Activated CD8-positive, alpha-beta memory T cell treated with anti-CD3 and anti-CD28 coated beads, Interleukin-2, amount 10 ng/mL, durations not matched to agents 7 days and 5 days (primary cell): ENCODE measurements around the gene ME3. TPM values are rescaled to one million over a fixed set of nuclear protein-coding genes. Genes with fewer than 3 reads are reported as not detected.
"Not testable (repeated sequence)": the region's sequence is repeated elsewhere in the genome, so short reads cannot be mapped to it uniquely, and the experiment has no call there.

Experiments
- ATAC-seq: fragments of 150-1000 bp; cut with Tn5 transposase; one replicate; pipeline ENCODE4 v1.10.0; 2021; ENCODE audit warnings: moderate library complexity
- CTCF ChIA-PET: fragments of 350-600 bp; sonication (Branson Sonifier 250); formaldehyde crosslinking; loops from one replicate; lab custom pipeline; 2021; ENCODE audit warnings: antibody characterized with exemption; lab: Charles Lee
- DNase-seq: peaks from one replicate; pipeline ENCODE4 v3.0.0-alpha.2; 2020
- H3K27ac Mint-ChIP-seq: one replicate; pipeline ENCODE4 v1.8.0; 2021; ENCODE audit warnings: mild to moderate bottlenecking, mixed read lengths
- H3K27me3 Mint-ChIP-seq: one replicate; pipeline ENCODE4 v1.8.0; 2021; ENCODE audit warnings: mixed read lengths
- H3K36me3 Mint-ChIP-seq: one replicate; pipeline ENCODE4 v1.8.0; 2021; ENCODE audit warnings: mild to moderate bottlenecking, mixed read lengths
- H3K4me1 Mint-ChIP-seq: one replicate; pipeline ENCODE4 v1.8.0; 2021; ENCODE audit warnings: mixed read lengths
- H3K4me3 Mint-ChIP-seq: one replicate; pipeline ENCODE4 v1.8.0; 2021; ENCODE audit warnings: mild to moderate bottlenecking, moderate library complexity, mixed read lengths
- H3K9me3 Mint-ChIP-seq: one replicate; pipeline ENCODE4 v1.8.0; 2022; ENCODE audit warnings: low read depth, mixed read lengths
- total RNA-seq, 2 experiments: library from RNA; stranded (reverse); gene quantifications; one replicate each; pipeline ENCODE4 v1.2.3, GENCODE V29; 2021

ME3 gene
- total RNA-seq, 2 experiments from 2014 or later, result 0.79 to 1.3 TPM

- Mint-ChIP-seq H3K4me3 (no peak overlapping the region), H3K9me3 (no peaks in the 10 kb centered on the region), H3K27me3 (no peaks in the 10 kb centered on the region), H3K36me3 (no peaks in the 10 kb centered on the region), H3K27ac (no peak overlapping the region), H3K4me1 (peaks cover 10% of the 10 kb centered on the region)
- ATAC-seq (peak; percentile 76), DNase-seq (no peak)
- CTCF ChIA-PET, result interaction anchor here (0.6 to 1.8 kb wide), 6 partner anchors 22 to 605 kb away, joined by 3 to 6 read pairs (median 3); partner anchors contain the start of gene CCDC83
Measured at GRCh38 chr11:86418917-86419316, 253.5 kb downstream of the ME3 start.

- Mint-ChIP-seq H3K27me3 (no peaks in the 10 kb centered on the region), H3K4me1 (peaks cover 10% of the 10 kb centered on the region), H3K36me3 (no peaks in the 10 kb centered on the region), H3K9me3 (no peaks in the 10 kb centered on the region), H3K27ac (no peak overlapping the region), H3K4me3 (no peak overlapping the region)
- DNase-seq, result no peak
- CTCF ChIA-PET, result interaction anchor here (0.7 to 1.8 kb wide), 4 partner anchors 37 to 564 kb away, joined by 3 to 6 read pairs (median 4); partner anchors contain the start of gene CCDC83
- ATAC-seq, result no peak
Measured at GRCh38 chr11:86418513-86418912, 253.9 kb downstream of the ME3 start.

GRCh38 chr11:86418106-86418505 lies 254.3 kb downstream of the ME3 start:
- no peaks in the 10 kb centered on the region for H3K36me3 Mint-ChIP-seq

GRCh38 chr11:86416951-86417350 lies 255.5 kb downstream of the ME3 start:
- CTCF ChIA-PET, H3K36me3 Mint-ChIP-seq, DNase-seq, H3K4me3 Mint-ChIP-seq, H3K27me3 Mint-ChIP-seq, H3K4me1 Mint-ChIP-seq, H3K9me3 Mint-ChIP-seq, H3K27ac Mint-ChIP-seq, ATAC-seq: not testable (repeated sequence)

More at GRCh38 chr11:86418106-86418505, 254.3 kb downstream of the ME3 start:
- DNase-seq (no peak), ATAC-seq (no peak)
- H3K27me3 Mint-ChIP-seq, result no peaks in the 10 kb centered on the region
- H3K4me3 Mint-ChIP-seq, result no peak overlapping the region
- H3K9me3 Mint-ChIP-seq, result no peaks in the 10 kb centered on the region
- CTCF ChIA-PET, result interaction anchor here (0.8 to 1.8 kb wide), 3 partner anchors 37 to 563 kb away, joined by 3 to 6 read pairs (median 4); partner anchors contain the start of gene CCDC83
- H3K4me1 Mint-ChIP-seq, result peaks cover 10% of the 10 kb centered on the region
- no peak overlapping the region for H3K27ac Mint-ChIP-seq

GRCh38 chr11:86416494-86416893 lies 255.9 kb downstream of the ME3 start:
- DNase-seq, result no peak
- no peaks in the 10 kb centered on the region for H3K36me3 Mint-ChIP-seq
- H3K9me3 Mint-ChIP-seq, result no peaks in the 10 kb centered on the region
- H3K27ac Mint-ChIP-seq, result no peak overlapping the region
- H3K4me3 Mint-ChIP-seq, result no peak overlapping the region
- peaks cover 10% of the 10 kb centered on the region for H3K4me1 Mint-ChIP-seq
- CTCF ChIA-PET, result no interaction called here
- no peaks in the 10 kb centered on the region for H3K27me3 Mint-ChIP-seq
- ATAC-seq, result no peak

- ATAC-seq, result no peak
- no peak overlapping the region for H3K4me3 Mint-ChIP-seq
Measured at GRCh38 chr11:86415026-86415425, 257.4 kb downstream of the ME3 start.

GRCh38 chr11:86414032-86414431 lies 258.4 kb downstream of the ME3 start:
- Mint-ChIP-seq H3K9me3 (no peaks in the 10 kb centered on the region), H3K27ac (no peak overlapping the region), H3K36me3 (no peaks in the 10 kb centered on the region), H3K4me1 (peaks cover 10% of the 10 kb centered on the region), H3K27me3 (no peaks in the 10 kb centered on the region), H3K4me3 (no peak overlapping the region)
- no peak for DNase-seq
- ATAC-seq, result no peak
- CTCF ChIA-PET, result no interaction called here

More at GRCh38 chr11:86415026-86415425, 257.4 kb downstream of the ME3 start:
- no peak for DNase-seq
- Mint-ChIP-seq H3K27me3 (no peaks in the 10 kb centered on the region), H3K9me3 (no peaks in the 10 kb centered on the region), H3K36me3 (no peaks in the 10 kb centered on the region), H3K27ac (no peak overlapping the region), H3K4me1 (peaks cover 10% of the 10 kb centered on the region)
- CTCF ChIA-PET, result no interaction called here

GRCh38 chr11:86408845-86409244 lies 263.6 kb downstream of the ME3 start:
- ATAC-seq, result no peak
- CTCF ChIA-PET, result no interaction called here

GRCh38 chr11:86403458-86403857 lies 269.0 kb downstream of the ME3 start:
- DNase-seq, result no peak
- Mint-ChIP-seq H3K4me1 (no peaks in the 10 kb centered on the region), H3K4me3 (no peak overlapping the region), H3K27me3 (no peaks in the 10 kb centered on the region), H3K27ac (no peak overlapping the region), H3K9me3 (no peaks in the 10 kb centered on the region), H3K36me3 (no peaks in the 10 kb centered on the region)
- CTCF ChIA-PET, result interaction anchor here (1.0 kb wide), 1 partner anchor 548 kb away, joined by 3 read pairs; the partner anchor contains the start of gene CCDC83
- ATAC-seq, result no peak

More at GRCh38 chr11:86408845-86409244, 263.6 kb downstream of the ME3 start:
- Mint-ChIP-seq H3K27me3 (no peaks in the 10 kb centered on the region), H3K36me3 (no peaks in the 10 kb centered on the region), H3K9me3 (no peaks in the 10 kb centered on the region), H3K4me1 (no peaks in the 10 kb centered on the region), H3K27ac (no peak overlapping the region), H3K4me3 (no peak overlapping the region)
- DNase-seq, result no peak

GRCh38 chr11:86398106-86398505 lies 274.3 kb downstream of the ME3 start:
- Mint-ChIP-seq H3K9me3 (no peaks in the 10 kb centered on the region), H3K4me3 (no peak overlapping the region), H3K27ac (no peak overlapping the region), H3K27me3 (no peaks in the 10 kb centered on the region), H3K36me3 (no peaks in the 10 kb centered on the region), H3K4me1 (peaks cover 3% of the 10 kb centered on the region)
- ATAC-seq, result no peak
- DNase-seq, result no peak
- CTCF ChIA-PET, result interaction anchor here (0.7 to 1.1 kb wide), 2 partner anchors 211 to 543 kb away, joined by 3 to 4 read pairs; partner anchors contain the start of gene CCDC83

GRCh38 chr11:86397351-86397750 lies 275.1 kb downstream of the ME3 start:
- CTCF ChIA-PET, result interaction anchor here (0.7 kb wide), 1 partner anchor 22 kb away, joined by 3 read pairs; no protein-coding TSS in a partner anchor
- no peaks in the 10 kb centered on the region for H3K36me3 Mint-ChIP-seq
- ATAC-seq, result no peak
- no peak overlapping the region for H3K4me3 Mint-ChIP-seq
- no peaks in the 10 kb centered on the region for H3K27me3 Mint-ChIP-seq
- no peaks in the 10 kb centered on the region for H3K9me3 Mint-ChIP-seq
- peaks cover 3% of the 10 kb centered on the region for H3K4me1 Mint-ChIP-seq
- DNase-seq, result no peak
- no peak overlapping the region for H3K27ac Mint-ChIP-seq

GRCh38 chr11:86396396-86396795 lies 276.0 kb downstream of the ME3 start:
- Mint-ChIP-seq H3K4me3 (no peak overlapping the region), H3K4me1 (peaks cover 3% of the 10 kb centered on the region), H3K36me3 (no peaks in the 10 kb centered on the region), H3K9me3 (no peaks in the 10 kb centered on the region), H3K27me3 (no peaks in the 10 kb centered on the region), H3K27ac (no peak overlapping the region)
- no peak for ATAC-seq
- no peak for DNase-seq
- CTCF ChIA-PET, result interaction anchor here (0.7 kb wide), 1 partner anchor 119 kb away, joined by 3 read pairs; no protein-coding TSS in a partner anchor

- CTCF ChIA-PET, result interaction anchor here (1.3 kb wide), 1 partner anchor 10 kb away, joined by 3 read pairs; no protein-coding TSS in a partner anchor
- Mint-ChIP-seq H3K4me1 (peaks cover 3% of the 10 kb centered on the region), H3K9me3 (no peaks in the 10 kb centered on the region), H3K27me3 (no peaks in the 10 kb centered on the region), H3K4me3 (no peak overlapping the region), H3K36me3 (no peaks in the 10 kb centered on the region), H3K27ac (no peak overlapping the region)
- ATAC-seq (no peak), DNase-seq (no peak)
Measured at GRCh38 chr11:86395061-86395551, 277.3 kb downstream of the ME3 start.
